MM.1S (cell line): Measurements from ENCODE around the gene SLC25A33.

Experiments used
- EZH2 ChIP-seq: fragments of 300-600 bp; sonication (generic); optimal IDR thresholded peaks from 2 replicates; pipeline ENCODE3; 2017; ENCODE audit warnings: low read depth, mild to moderate bottlenecking, antibody characterized with exemption, low read length, mixed read lengths
- EZH2phosphoT487 ChIP-seq: fragments of 300-600 bp; sonication (generic); IDR thresholded peaks from 2 replicates; pipeline ENCODE4 v1.6.1; 2018; ENCODE audit warnings: antibody characterized with exemption, low read length
- TF ChIP-seq, protein P1 (sequence below): fragments of 300-600 bp; sonication (generic); IDR thresholded peaks from 2 replicates; pipeline ENCODE4 v1.5.1; 2016; ENCODE audit warnings: antibody characterized with exemption, low read length, mixed read lengths

DNA sequence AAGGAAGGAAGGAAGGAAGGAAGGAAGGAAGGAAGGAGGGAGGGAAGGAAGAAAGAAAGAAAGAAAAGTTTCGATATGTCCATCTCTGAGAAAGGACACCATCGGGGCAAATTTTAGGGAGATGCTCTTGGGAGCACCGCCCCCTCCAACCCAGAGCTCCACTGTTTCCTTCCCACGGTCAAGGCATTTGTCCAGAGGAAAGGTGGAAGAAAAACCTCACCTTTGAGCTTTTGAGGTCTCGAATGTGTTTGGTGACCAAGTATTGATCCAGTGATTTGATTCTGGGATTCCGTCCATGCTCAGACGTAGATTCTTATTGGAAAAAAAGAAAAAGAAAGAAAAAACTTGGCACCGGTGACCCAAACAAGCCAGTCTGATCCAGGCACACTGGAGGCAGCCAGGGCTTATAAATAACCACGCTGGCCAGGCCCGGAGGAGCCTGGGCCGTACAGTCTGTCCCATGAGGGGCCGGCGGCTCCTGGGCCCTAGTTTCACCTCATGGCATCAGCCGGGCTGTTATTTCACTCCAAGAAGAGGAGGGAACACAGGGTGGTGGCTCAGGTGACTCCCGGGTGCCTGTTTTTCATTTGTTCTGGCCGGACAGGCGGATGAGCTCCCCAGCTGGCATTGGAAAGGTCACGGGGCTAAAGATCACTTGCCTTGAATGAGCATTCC, 36.1 kb upstream of the SLC25A33 start:
- no peak for TF ChIP-seq EZH2phosphoT487
- TF ChIP-seq, protein P1, sequence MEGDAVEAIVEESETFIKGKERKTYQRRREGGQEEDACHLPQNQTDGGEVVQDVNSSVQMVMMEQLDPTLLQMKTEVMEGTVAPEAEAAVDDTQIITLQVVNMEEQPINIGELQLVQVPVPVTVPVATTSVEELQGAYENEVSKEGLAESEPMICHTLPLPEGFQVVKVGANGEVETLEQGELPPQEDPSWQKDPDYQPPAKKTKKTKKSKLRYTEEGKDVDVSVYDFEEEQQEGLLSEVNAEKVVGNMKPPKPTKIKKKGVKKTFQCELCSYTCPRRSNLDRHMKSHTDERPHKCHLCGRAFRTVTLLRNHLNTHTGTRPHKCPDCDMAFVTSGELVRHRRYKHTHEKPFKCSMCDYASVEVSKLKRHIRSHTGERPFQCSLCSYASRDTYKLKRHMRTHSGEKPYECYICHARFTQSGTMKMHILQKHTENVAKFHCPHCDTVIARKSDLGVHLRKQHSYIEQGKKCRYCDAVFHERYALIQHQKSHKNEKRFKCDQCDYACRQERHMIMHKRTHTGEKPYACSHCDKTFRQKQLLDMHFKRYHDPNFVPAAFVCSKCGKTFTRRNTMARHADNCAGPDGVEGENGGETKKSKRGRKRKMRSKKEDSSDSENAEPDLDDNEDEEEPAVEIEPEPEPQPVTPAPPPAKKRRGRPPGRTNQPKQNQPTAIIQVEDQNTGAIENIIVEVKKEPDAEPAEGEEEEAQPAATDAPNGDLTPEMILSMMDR: no peak
- no peak for TF ChIP-seq EZH2
